HepG2 (cell line): ENCODE measurements around the gene SAE1. TPM values are rescaled to one million over a fixed set of nuclear protein-coding genes. Genes with fewer than 3 reads are reported as not detected.

Experiments used
- ATAC-seq: fragments of 200-7000 bp; cut with Tn5 transposase; 3 replicates; pipeline ENCODE4 v1.9.1; 2020; ENCODE audit warnings: mild to moderate bottlenecking, moderate library complexity
- BruUV-seq: library from RNA; stranded (reverse); fragments of 400-500 nt; replicated peaks from 2 replicates; lab custom pipeline; 2021; lab: Mats Ljungman, UMichigan
- CTCF ChIA-PET: fragments of 300-600 bp; formaldehyde crosslinking; extraction: SDS; loops from one replicate; lab custom pipeline; 2021; ENCODE audit warnings: low total read pairs, inconsistent platforms, low intra/inter-chr PET ratio; lab: Yijun Ruan, JAX
- POLR2A ChIA-PET: fragments of 350-600 bp; sonication (Branson Sonifier 250); formaldehyde crosslinking; loops from one replicate; lab custom pipeline; 2020; ENCODE audit warnings: antibody characterized with exemption, inconsistent platforms; lab: Yijun Ruan, JAX
- DNase-seq: peaks from one replicate; pipeline ENCODE4 v3.0.0-alpha.2; 2015; ENCODE audit warnings: low spot score
- FAIRE-seq: peaks from 3 replicates; lab custom pipeline; 2011; peaks lifted over from hg19 to GRCh38; lab: Jason Lieb, UNC
- H2AFZ ChIP-seq: one replicate; pipeline ENCODE4 v1.6.1; 2011; ENCODE audit warnings: low read length, inconsistent platforms
- H3K27ac ChIP-seq: fragments of 300-600 bp; 3 replicates; pipeline ENCODE4 v1.8.0; 2011; ENCODE audit warnings: mixed run types, mild to moderate bottlenecking, mixed read lengths, low read length, inconsistent platforms; ENCODE audit not compliant: insufficient read depth; ENCODE audit errors: extremely low read length
- H3K27me3 ChIP-seq, 2 experiments: fragments of 200-600 bp in 1 of 2; 2 replicates in 1 of 2; 3 replicates in 1 of 2; pipeline versions ENCODE4 v1.6.0 to v1.8.0; 2011; ENCODE audit warnings: low read length in 2 of 2, mild to moderate bottlenecking in 2 of 2, moderate library complexity in 2 of 2, inconsistent platforms in 1 of 2; ENCODE audit not compliant: insufficient read depth in 2 of 2, control insufficient read depth in 1 of 2
- H3K36me3 ChIP-seq, 2 experiments: fragments of 200-600 bp in 1 of 2; replicated peaks in 1 of 2; 2 replicates in 1 of 2; 3 replicates in 1 of 2; pipeline versions ENCODE4 v1.5.1 to v1.8.0; 2011; ENCODE audit warnings: low read length in 2 of 2, inconsistent platforms in 1 of 2; ENCODE audit not compliant: insufficient read depth in 2 of 2, control insufficient read depth in 1 of 2
- H3K4me1 ChIP-seq: 2 replicates; pipeline ENCODE4 v1.5.1; 2012; ENCODE audit warnings: low read length, inconsistent platforms; ENCODE audit not compliant: insufficient read depth
- H3K4me2 ChIP-seq: 2 replicates; pipeline ENCODE4 v1.6.0; 2011; ENCODE audit warnings: low read depth, low read length, inconsistent platforms
- H3K4me3 ChIP-seq, 3 experiments: fragments of 200-600 bp in 1 of 3; sonication (generic), shearing (Covaris generic) in 1 of 3; replicated peaks in 1 of 3; 2 replicates each; pipeline ENCODE4 v1.5.1; 2011 to 2016; ENCODE audit warnings: low read length in 3 of 3, inconsistent platforms in 2 of 3, low read depth in 2 of 3, mild to moderate bottlenecking in 2 of 3, control low read depth in 1 of 3, mixed read lengths in 1 of 3; ENCODE audit not compliant: insufficient read depth in 1 of 3
- H3K79me2 ChIP-seq: one replicate; pipeline ENCODE4 v1.6.1; 2011; ENCODE audit warnings: low read length, inconsistent platforms; ENCODE audit not compliant: insufficient read depth
- H3K9ac ChIP-seq: 2 replicates; pipeline ENCODE4 v1.6.0; 2011; ENCODE audit warnings: mild to moderate bottlenecking, low read depth, low read length, inconsistent platforms; ENCODE audit not compliant: insufficient read depth
- H3K9me3 ChIP-seq: 2 replicates; pipeline ENCODE4 v1.5.1; 2012; ENCODE audit warnings: mild to moderate bottlenecking, low read length
- H4K20me1 ChIP-seq: 2 replicates; pipeline ENCODE4 v1.6.0; 2011; ENCODE audit warnings: inconsistent platforms, mild to moderate bottlenecking, low read length, moderate library complexity; ENCODE audit not compliant: insufficient read depth
- ATRX ChIP-seq: sonication (generic); formaldehyde crosslinking; IDR thresholded peaks from 2 replicates; pipeline ENCODE4 v1.4.0; 2020; ENCODE audit warnings: missing genetic modification reagents, borderline replicate concordance
- CCDC6 ChIP-seq: sonication (generic); formaldehyde crosslinking; IDR thresholded peaks from 2 replicates; pipeline ENCODE4 v1.8.1; 2022; ENCODE audit warnings: mild to moderate bottlenecking, missing genetic modification reagents, moderate library complexity
- DNMT3B ChIP-seq: conservative IDR thresholded peaks from 2 replicates; pipeline ENCODE4 v1.6.1; 2016; ENCODE audit warnings: missing biosample characterization, control low read depth
- FLYWCH1 ChIP-seq: sonication (generic); formaldehyde crosslinking; IDR thresholded peaks from 2 replicates; pipeline ENCODE4 v1.8.1; 2023; ENCODE audit warnings: mild to moderate bottlenecking, missing genetic modification reagents
- HDAC1 ChIP-seq: sonication (generic); formaldehyde crosslinking; IDR thresholded peaks from 2 replicates; pipeline ENCODE4 v1.5.1; 2020; ENCODE audit warnings: mild to moderate bottlenecking, missing genetic modification reagents
- HMG20A ChIP-seq: IDR thresholded peaks from 2 replicates; pipeline ENCODE4 v1.6.1; 2016; ENCODE audit warnings: borderline replicate concordance
- ISL2 ChIP-seq: sonication (generic); formaldehyde crosslinking; IDR thresholded peaks from 2 replicates; pipeline ENCODE4 v1.5.0; 2020; ENCODE audit warnings: missing genetic modification reagents
- KDM2A ChIP-seq: sonication (generic); formaldehyde crosslinking; IDR thresholded peaks from 2 replicates; pipeline ENCODE4 v1.4.0; 2020; ENCODE audit warnings: low read depth, missing genetic modification reagents, borderline replicate concordance
- MLLT10 ChIP-seq: sonication (generic); formaldehyde crosslinking; IDR thresholded peaks from 2 replicates; pipeline ENCODE4 v1.4.0; 2020; ENCODE audit warnings: missing genetic modification reagents
- NR2C2 ChIP-seq: sonication (generic); formaldehyde crosslinking; IDR thresholded peaks from 2 replicates; pipeline ENCODE4 v1.4.0; 2020; ENCODE audit warnings: missing genetic modification reagents, mild to moderate bottlenecking, moderate library complexity, borderline replicate concordance
- RCOR2 ChIP-seq: IDR thresholded peaks from 2 replicates; pipeline ENCODE4 v1.6.1; 2016; ENCODE audit warnings: missing biosample characterization, missing genetic modification reagents
- SMYD3 ChIP-seq: sonication (generic); formaldehyde crosslinking; IDR thresholded peaks from 2 replicates; pipeline ENCODE4 v1.8.1; 2023; ENCODE audit warnings: mild to moderate bottlenecking, missing genetic modification reagents
- SRY ChIP-seq: sonication (generic); formaldehyde crosslinking; IDR thresholded peaks from 2 replicates; pipeline ENCODE4 v1.8.0; 2022; ENCODE audit warnings: mild to moderate bottlenecking, missing genetic modification reagents
- TCF7L2 ChIP-seq: IDR thresholded peaks from 2 replicates; pipeline ENCODE4 v1.6.1; 2011; ENCODE audit warnings: mild to moderate bottlenecking, low read depth, low read length, moderate library complexity
- ZBTB3 ChIP-seq: sonication (generic); formaldehyde crosslinking; IDR thresholded peaks from 2 replicates; pipeline ENCODE4 v1.4.0; 2020; ENCODE audit warnings: low read depth, mild to moderate bottlenecking, moderate library complexity, missing genetic modification reagents, borderline replicate concordance
- ZFAT ChIP-seq: sonication (generic); formaldehyde crosslinking; conservative IDR thresholded peaks from 2 replicates; pipeline ENCODE4 v1.8.1; 2023; ENCODE audit warnings: missing genetic modification reagents, inconsistent platforms
- ZNF101 ChIP-seq: sonication (generic); formaldehyde crosslinking; IDR thresholded peaks from 2 replicates; pipeline ENCODE4 v1.4.0; 2020; ENCODE audit warnings: mild to moderate bottlenecking, low read depth, missing genetic modification reagents, borderline replicate concordance
- ZNF263 ChIP-seq: sonication (generic); formaldehyde crosslinking; IDR thresholded peaks from 2 replicates; pipeline ENCODE4 v1.4.0; 2020; ENCODE audit warnings: missing genetic modification reagents
- ZNF546 ChIP-seq: sonication (generic); formaldehyde crosslinking; conservative IDR thresholded peaks from 2 replicates; pipeline ENCODE4 v1.8.1; 2023; ENCODE audit warnings: mild to moderate bottlenecking, missing genetic modification reagents
- ZNF562 ChIP-seq: sonication (generic); formaldehyde crosslinking; IDR thresholded peaks from 2 replicates; pipeline ENCODE4 v1.8.0; 2022; ENCODE audit warnings: missing genetic modification reagents, borderline replicate concordance
- ZNF816 ChIP-seq: sonication (generic); formaldehyde crosslinking; IDR thresholded peaks from 2 replicates; pipeline ENCODE4 v1.8.0; 2022; ENCODE audit warnings: missing genetic modification reagents, mild to moderate bottlenecking, borderline replicate concordance
- WGBS: methylation state at CpG from one replicate; pipeline ENCODE4 v1.1.6; 2017; ENCODE audit warnings: low lambda C conversion rate; 5-methylcytosine and 5-hydroxymethylcytosine counted together
- in situ Hi-C: cut with HindIII; loops from 2 replicates; pipeline ENCODE4 v1.10.0; 2017; ENCODE audit warnings: low pct_unique_long_range_greater_than_20kb; ENCODE audit not compliant: extremely low pct_ligation_motif_present
- intact Hi-C: fragments of 100-400 bp; cut with micrococcal nuclease; formaldehyde crosslinking; loops from one replicate; pipeline ENCODE4 v1.10.0; 2022; ENCODE audit not compliant: unreplicated experiment
- polyA plus RNA-seq, 8 experiments: library from polyadenylated mRNA; depleted of rRNA in 3 of 8; stranded (reverse) in 7 of 8; unstranded in 1 of 8; fragments of >200 nt; fragmentation: Illumina TruSeq in 4 of 8; extraction: Trizol in 4 of 8; gene quantifications; 2 replicates each; pipeline versions ENCODE4 v1.2.1 to v1.2.3, GENCODE V29; 2011 to 2016; ENCODE audit warnings: low read depth in 4 of 8, missing spikeins in 1 of 8, mixed read lengths in 1 of 8; ENCODE audit not compliant: insufficient read depth in 1 of 8
- total RNA-seq, 5 experiments: library from RNA; depleted of rRNA; stranded (reverse); fragments of >200 nt; fragmentation: Illumina TruSeq; extraction: Trizol; gene quantifications; 2 replicates each; pipeline ENCODE4 v1.2.3, GENCODE V29; 2016; ENCODE audit warnings: low read depth in 1 of 5
- TF ChIP-seq, protein P1 (sequence below): sonication (generic); formaldehyde crosslinking; IDR thresholded peaks from 2 replicates; pipeline ENCODE4 v1.8.0; 2022; ENCODE audit warnings: missing genetic modification reagents, low read depth, mild to moderate bottlenecking, borderline replicate concordance
- TF ChIP-seq, protein P2 (sequence below): sonication (generic); formaldehyde crosslinking; IDR thresholded peaks from 2 replicates; pipeline ENCODE4 v1.5.0; 2020; ENCODE audit warnings: missing genetic modification reagents

The SAE1 gene
- total and polyA plus RNA-seq, 2 of the 13 experiments (the other 11 are each of a cell fraction or from before 2014, with no cell fraction given) = 87.6 to 197 TPM

DNA sequence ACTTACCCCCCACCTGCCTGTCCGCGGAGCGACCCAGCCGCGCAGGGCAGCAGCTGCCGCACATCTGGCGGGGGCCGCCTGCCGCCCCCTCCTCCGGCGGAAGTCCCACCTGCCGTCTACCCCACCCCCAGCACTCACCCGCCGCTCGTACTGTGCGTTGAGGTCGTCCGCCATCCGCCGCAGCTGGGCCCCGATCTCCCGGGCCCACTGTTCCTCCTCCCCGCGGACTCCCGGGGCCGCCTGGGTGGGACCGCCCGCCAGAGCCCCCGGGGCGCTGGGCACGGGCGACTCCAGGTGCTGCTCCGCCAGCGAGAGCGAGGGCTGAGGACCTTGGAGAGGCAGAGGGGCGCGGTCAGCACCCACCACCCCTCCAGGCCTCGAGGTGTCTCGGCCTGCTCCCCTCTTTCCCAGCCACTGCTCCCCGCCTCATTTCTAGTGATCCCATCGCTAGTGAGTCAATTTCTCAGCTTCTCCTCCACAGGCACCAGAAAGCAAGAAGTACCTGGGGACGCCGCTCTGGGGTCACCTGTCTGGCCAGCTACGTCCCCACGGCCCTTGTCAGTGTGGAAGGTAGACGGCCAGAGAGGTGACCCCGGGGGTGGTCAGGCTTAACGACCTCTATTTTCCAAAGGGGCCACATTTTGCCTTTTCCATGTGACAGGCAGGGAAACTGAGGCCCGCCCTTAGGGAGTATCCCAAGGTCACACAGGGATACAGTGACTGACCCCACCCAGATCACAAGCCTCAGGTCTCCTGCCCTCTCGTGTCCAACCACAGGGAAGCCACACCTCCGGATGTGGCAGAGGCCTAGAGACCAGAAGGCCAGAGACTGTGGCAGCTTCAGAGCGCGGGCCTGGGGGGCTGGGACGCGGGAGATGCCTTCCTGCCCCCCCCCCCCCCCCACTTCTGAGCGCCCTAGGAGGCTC, 96.1 kb downstream of the SAE1 start:
- Histone ChIP-seq H3K4me2 (peak overlapping the region; percentile 94), H3K27me3 (peaks cover 0 to 4% of the 10 kb centered on the region in 2 experiments; a peak in 1 of 5 replicates), H3K27ac (peak overlapping the region; percentile 93), H4K20me1 (peaks cover 23% of the 10 kb centered on the region), H2AFZ (no peak overlapping the region), H3K4me3 (peak overlapping the region; percentile 94 to 100 (median 95)), H3K4me1 (peaks cover 29% of the 10 kb centered on the region), H3K79me2 (peaks cover 23% of the 10 kb centered on the region), H3K9me3 (no peaks in the 10 kb centered on the region), H3K36me3 (peaks cover 12 to 19% of the 10 kb centered on the region in 2 experiments; a peak in 4 of 5 replicates), H3K9ac (peak overlapping the region; percentile 99)
- peak; percentile 63 for ATAC-seq
- ChIA-PET CTCF (no interaction called here), POLR2A (interaction anchor here (0.6 to 4.3 kb wide), 27 partner anchors 9 to 1759 kb away, joined by 3 to 93 read pairs (median 6); partner anchors contain the start of genes CCDC9, DHX34, INAFM1 and SAE1)
- peak; percentile 68 for FAIRE-seq
- DNase-seq = peak; percentile 89
- BruUV-seq = TSS peak; percentile 89
- WGBS = 0% methylated on average over 18 of the region's 56 CpGs
- intact Hi-C loops (no loop called here), in situ Hi-C loops (no loop called here)
- TF ChIP-seq ISL2 (no peak; the same call in 1 of the 2 replicates), ZFAT (CRISPR knock-in tag) (peak; percentile 10; the same call in 1 of the 2 replicates), ZNF263 (CRISPR knock-in tag) (no peak), MLLT10 (CRISPR knock-in tag) (no peak), DNMT3B (CRISPR knock-in tag) (no peak), ZNF816 (CRISPR knock-in tag) (no peak), RCOR2 (CRISPR knock-in tag) (no peak), ZNF101 (CRISPR knock-in tag) (no peak), KDM2A (CRISPR knock-in tag) (peak; percentile 49; the same call in 1 of the 2 replicates), ZNF546 (CRISPR knock-in tag) (no peak; the same call in 1 of the 2 replicates), CCDC6 (CRISPR knock-in tag) (no peak; the same call in 1 of the 2 replicates), SRY (0 out of 2 replicates have a peak, but pooled peaks have one; percentile 12), SMYD3 (CRISPR knock-in tag) (peak; percentile 47; the same call in 1 of the 2 replicates), ZNF562 (CRISPR knock-in tag) (no peak), HDAC1 (CRISPR knock-in tag) (no peak; the same call in none of the 2 replicates), HMG20A (CRISPR knock-in tag) (no peak), ATRX (CRISPR knock-in tag) (no peak), ZBTB3 (CRISPR knock-in tag) (0 out of 2 replicates have a peak, but pooled peaks have one; percentile 35), NR2C2 (no peak), FLYWCH1 (CRISPR knock-in tag) (no peak), TCF7L2 (no peak)
- TF ChIP-seq, protein P1, sequence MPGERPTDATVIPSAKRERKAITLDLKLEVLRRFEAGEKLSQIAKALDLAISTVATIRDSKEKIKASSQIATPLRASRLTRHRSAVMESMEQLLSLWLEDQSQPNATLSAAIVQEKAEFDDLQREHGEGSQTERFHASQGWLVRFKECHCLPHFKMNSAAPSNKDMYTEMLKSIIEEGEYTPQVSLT (CRISPR knock-in tag) = no peak
- TF ChIP-seq, protein P2, sequence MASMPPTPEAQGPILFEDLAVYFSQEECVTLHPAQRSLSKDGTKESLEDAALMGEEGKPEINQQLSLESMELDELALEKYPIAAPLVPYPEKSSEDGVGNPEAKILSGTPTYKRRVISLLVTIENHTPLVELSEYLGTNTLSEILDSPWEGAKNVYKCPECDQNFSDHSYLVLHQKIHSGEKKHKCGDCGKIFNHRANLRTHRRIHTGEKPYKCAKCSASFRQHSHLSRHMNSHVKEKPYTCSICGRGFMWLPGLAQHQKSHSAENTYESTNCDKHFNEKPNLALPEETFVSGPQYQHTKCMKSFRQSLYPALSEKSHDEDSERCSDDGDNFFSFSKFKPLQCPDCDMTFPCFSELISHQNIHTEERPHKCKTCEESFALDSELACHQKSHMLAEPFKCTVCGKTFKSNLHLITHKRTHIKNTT = no peak
